HepG2 (cell line): ENCODE results near the gene NAGS. TPM values are rescaled to one million over a fixed set of nuclear protein-coding genes. Genes with fewer than 3 reads are reported as not detected.

Source experiments
- DMAP1 ChIP-seq: IDR thresholded peaks from 2 replicates; pipeline ENCODE4 v1.6.1; 2016
- FIP1L1 ChIP-seq: fragments of 200-400 bp; formaldehyde crosslinking; IDR thresholded peaks from 2 replicates; pipeline ENCODE4 v1.6.1; 2018; ENCODE audit warnings: low read depth, mild to moderate bottlenecking, low read length, moderate library complexity, borderline replicate concordance; ENCODE audit not compliant: insufficient read depth
- GFI1 ChIP-seq: sonication (generic); formaldehyde crosslinking; IDR thresholded peaks from 2 replicates; pipeline ENCODE4 v1.5.0; 2020; ENCODE audit warnings: missing genetic modification reagents, mild to moderate bottlenecking, borderline replicate concordance
- HMGA1 ChIP-seq: sonication (generic); formaldehyde crosslinking; conservative IDR thresholded peaks from 2 replicates; pipeline ENCODE4 v1.4.0; 2020; ENCODE audit warnings: missing genetic modification reagents
- IKZF1 ChIP-seq: fragments of 450-650 bp; IDR thresholded peaks from 2 replicates; pipeline ENCODE4 v1.7.1; 2016
- PHF21A ChIP-seq: sonication (generic); formaldehyde crosslinking; IDR thresholded peaks from 2 replicates; pipeline ENCODE4 v1.5.0; 2020; ENCODE audit warnings: mild to moderate bottlenecking, missing genetic modification reagents
- POLR2G ChIP-seq: fragments of 200-400 bp; formaldehyde crosslinking; IDR thresholded peaks from 2 replicates; pipeline ENCODE4 v1.6.1; 2018; ENCODE audit warnings: mild to moderate bottlenecking, low read depth, low read length, moderate library complexity
- PPARG ChIP-seq: conservative IDR thresholded peaks from 2 replicates; pipeline ENCODE4 v1.6.1; 2016; ENCODE audit warnings: missing biosample characterization, missing genetic modification reagents
- SMAD3 ChIP-seq: sonication (generic); formaldehyde crosslinking; IDR thresholded peaks from 2 replicates; pipeline ENCODE4 v1.4.0; 2020; ENCODE audit warnings: missing genetic modification reagents
- SP140L ChIP-seq: sonication (generic); formaldehyde crosslinking; IDR thresholded peaks from 2 replicates; pipeline ENCODE4 v1.4.0; 2020; ENCODE audit warnings: missing genetic modification reagents, borderline replicate concordance
- SP5 ChIP-seq: IDR thresholded peaks from 2 replicates; pipeline ENCODE4 v1.6.1; 2016; ENCODE audit warnings: low read depth, borderline replicate concordance
- ZC3H4 ChIP-seq: sonication (generic); formaldehyde crosslinking; IDR thresholded peaks from 2 replicates; pipeline ENCODE4 v1.4.0; 2020; ENCODE audit warnings: missing genetic modification reagents, borderline replicate concordance
- ZFP36L1 ChIP-seq: sonication (generic); formaldehyde crosslinking; IDR thresholded peaks from 2 replicates; pipeline ENCODE4 v1.8.0; 2022; ENCODE audit warnings: mild to moderate bottlenecking, missing genetic modification reagents, moderate library complexity
- ZNF781 ChIP-seq: sonication (generic); formaldehyde crosslinking; IDR thresholded peaks from 2 replicates; pipeline ENCODE4 v1.5.1; 2020; ENCODE audit warnings: borderline replicate concordance, mild to moderate bottlenecking, missing genetic modification reagents; ENCODE audit errors: not compliant biosample characterization
- ZNF816 ChIP-seq: sonication (generic); formaldehyde crosslinking; IDR thresholded peaks from 2 replicates; pipeline ENCODE4 v1.8.0; 2022; ENCODE audit warnings: missing genetic modification reagents, mild to moderate bottlenecking, borderline replicate concordance
- polyA plus RNA-seq, 8 experiments: library from polyadenylated mRNA; depleted of rRNA in 3 of 8; stranded (reverse) in 7 of 8; unstranded in 1 of 8; fragments of >200 nt; fragmentation: Illumina TruSeq in 4 of 8; extraction: Trizol in 4 of 8; gene quantifications; 2 replicates each; pipeline versions ENCODE4 v1.2.1 to v1.2.3, GENCODE V29; 2011 to 2016; ENCODE audit warnings: low read depth in 4 of 8, missing spikeins in 1 of 8, mixed read lengths in 1 of 8; ENCODE audit not compliant: insufficient read depth in 1 of 8
- total RNA-seq, 5 experiments: library from RNA; depleted of rRNA; stranded (reverse); fragments of >200 nt; fragmentation: Illumina TruSeq; extraction: Trizol; gene quantifications; 2 replicates each; pipeline ENCODE4 v1.2.3, GENCODE V29; 2016; ENCODE audit warnings: low read depth in 1 of 5
- TF ChIP-seq, protein P1 (sequence below): IDR thresholded peaks from 2 replicates; pipeline ENCODE4 v1.6.1; 2016; ENCODE audit warnings: mild to moderate bottlenecking
- TF ChIP-seq, protein P2 (sequence below): sonication (generic); formaldehyde crosslinking; IDR thresholded peaks from 2 replicates; pipeline ENCODE4 v1.4.0; 2020; ENCODE audit warnings: missing genetic modification reagents
- TF ChIP-seq, protein P3 (sequence below): sonication (generic); formaldehyde crosslinking; IDR thresholded peaks from 2 replicates; pipeline ENCODE4 v1.4.0; 2020; ENCODE audit warnings: missing genetic modification reagents
- TF ChIP-seq, protein P4 (sequence below): IDR thresholded peaks from 2 replicates; pipeline ENCODE4 v1.6.1; 2016; ENCODE audit warnings: missing genetic modification reagents, missing compliant biosample characterization
- TF ChIP-seq, protein P5 (sequence below): sonication (generic); formaldehyde crosslinking; IDR thresholded peaks from 2 replicates; pipeline ENCODE4 v1.4.0; 2020; ENCODE audit warnings: mild to moderate bottlenecking, missing genetic modification reagents, borderline replicate concordance

The NAGS gene
- total and polyA plus RNA-seq, 2 of the 13 experiments (the other 11 are each of a cell fraction or from before 2014, with no cell fraction given), result 4.3 to 5.1 TPM

DNA sequence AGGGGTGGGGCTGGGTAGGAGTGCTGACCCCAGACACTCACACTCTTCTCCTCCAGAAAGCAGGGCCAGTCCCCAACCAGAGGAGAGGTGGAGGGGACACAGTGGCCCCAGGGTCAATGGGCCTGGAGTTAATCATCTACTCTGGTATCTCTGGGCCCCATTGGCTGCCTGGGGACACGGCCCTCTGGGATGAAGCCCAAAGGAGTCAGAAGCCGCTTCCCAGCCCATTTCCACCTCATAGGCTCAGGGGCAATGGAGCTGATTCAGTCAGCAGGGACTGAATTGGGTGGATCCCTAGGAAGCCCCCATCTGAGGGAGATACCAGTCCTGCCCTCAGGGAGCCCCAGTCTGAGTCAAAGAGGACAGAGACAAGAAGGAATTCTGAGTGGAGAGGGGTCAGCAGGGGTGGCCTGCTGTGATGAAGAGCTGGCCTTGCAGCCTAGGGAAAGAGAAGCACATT lies 2.9 kb upstream of the NAGS start (continued):
- TF ChIP-seq ZNF816 (CRISPR knock-in tag), result peak; percentile 78
- TF ChIP-seq, protein P1, sequence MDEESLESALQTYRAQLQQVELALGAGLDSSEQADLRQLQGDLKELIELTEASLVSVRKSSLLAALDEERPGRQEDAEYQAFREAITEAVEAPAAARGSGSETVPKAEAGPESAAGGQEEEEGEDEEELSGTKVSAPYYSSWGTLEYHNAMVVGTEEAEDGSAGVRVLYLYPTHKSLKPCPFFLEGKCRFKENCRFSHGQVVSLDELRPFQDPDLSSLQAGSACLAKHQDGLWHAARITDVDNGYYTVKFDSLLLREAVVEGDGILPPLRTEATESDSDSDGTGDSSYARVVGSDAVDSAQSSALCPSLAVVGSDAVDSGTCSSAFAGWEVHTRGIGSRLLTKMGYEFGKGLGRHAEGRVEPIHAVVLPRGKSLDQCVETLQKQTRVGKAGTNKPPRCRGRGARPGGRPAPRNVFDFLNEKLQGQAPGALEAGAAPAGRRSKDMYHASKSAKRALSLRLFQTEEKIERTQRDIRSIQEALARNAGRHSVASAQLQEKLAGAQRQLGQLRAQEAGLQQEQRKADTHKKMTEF (CRISPR knock-in tag), result peak; percentile 53; the same call in 1 of the 2 replicates
- TF ChIP-seq FIP1L1, result no peak
- TF ChIP-seq, protein P2, sequence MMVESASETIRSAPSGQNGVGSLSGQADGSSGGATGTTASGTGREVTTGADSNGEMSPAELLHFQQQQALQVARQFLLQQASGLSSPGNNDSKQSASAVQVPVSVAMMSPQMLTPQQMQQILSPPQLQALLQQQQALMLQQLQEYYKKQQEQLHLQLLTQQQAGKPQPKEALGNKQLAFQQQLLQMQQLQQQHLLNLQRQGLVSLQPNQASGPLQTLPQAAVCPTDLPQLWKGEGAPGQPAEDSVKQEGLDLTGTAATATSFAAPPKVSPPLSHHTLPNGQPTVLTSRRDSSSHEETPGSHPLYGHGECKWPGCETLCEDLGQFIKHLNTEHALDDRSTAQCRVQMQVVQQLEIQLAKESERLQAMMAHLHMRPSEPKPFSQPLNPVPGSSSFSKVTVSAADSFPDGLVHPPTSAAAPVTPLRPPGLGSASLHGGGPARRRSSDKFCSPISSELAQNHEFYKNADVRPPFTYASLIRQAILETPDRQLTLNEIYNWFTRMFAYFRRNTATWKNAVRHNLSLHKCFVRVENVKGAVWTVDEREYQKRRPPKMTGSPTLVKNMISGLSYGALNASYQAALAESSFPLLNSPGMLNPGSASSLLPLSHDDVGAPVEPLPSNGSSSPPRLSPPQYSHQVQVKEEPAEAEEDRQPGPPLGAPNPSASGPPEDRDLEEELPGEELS, result no peak
- 0 out of 2 replicates have a peak, but pooled peaks have one; percentile 37 for TF ChIP-seq ZFP36L1 (CRISPR knock-in tag)
- TF ChIP-seq, protein P3, sequence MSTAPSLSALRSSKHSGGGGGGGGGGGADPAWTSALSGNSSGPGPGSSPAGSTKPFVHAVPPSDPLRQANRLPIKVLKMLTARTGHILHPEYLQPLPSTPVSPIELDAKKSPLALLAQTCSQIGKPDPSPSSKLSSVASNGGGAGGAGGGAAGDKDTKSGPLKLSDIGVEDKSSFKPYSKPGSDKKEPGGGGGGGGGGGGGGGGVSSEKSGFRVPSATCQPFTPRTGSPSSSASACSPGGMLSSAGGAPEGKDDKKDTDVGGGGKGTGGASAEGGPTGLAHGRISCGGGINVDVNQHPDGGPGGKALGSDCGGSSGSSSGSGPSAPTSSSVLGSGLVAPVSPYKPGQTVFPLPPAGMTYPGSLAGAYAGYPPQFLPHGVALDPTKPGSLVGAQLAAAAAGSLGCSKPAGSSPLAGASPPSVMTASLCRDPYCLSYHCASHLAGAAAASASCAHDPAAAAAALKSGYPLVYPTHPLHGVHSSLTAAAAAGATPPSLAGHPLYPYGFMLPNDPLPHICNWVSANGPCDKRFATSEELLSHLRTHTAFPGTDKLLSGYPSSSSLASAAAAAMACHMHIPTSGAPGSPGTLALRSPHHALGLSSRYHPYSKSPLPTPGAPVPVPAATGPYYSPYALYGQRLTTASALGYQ (CRISPR knock-in tag), result 0 out of 2 replicates have a peak, but pooled peaks have one; percentile 44
- TF ChIP-seq ZNF781, result no peak
- TF ChIP-seq SP140L (CRISPR knock-in tag), result no peak
- TF ChIP-seq, protein P4, sequence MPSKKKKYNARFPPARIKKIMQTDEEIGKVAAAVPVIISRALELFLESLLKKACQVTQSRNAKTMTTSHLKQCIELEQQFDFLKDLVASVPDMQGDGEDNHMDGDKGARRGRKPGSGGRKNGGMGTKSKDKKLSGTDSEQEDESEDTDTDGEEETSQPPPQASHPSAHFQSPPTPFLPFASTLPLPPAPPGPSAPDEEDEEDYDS, result peak; percentile 96
- TF ChIP-seq GFI1 (CRISPR knock-in tag), result no peak
- TF ChIP-seq PHF21A, result peak; percentile 87
- TF ChIP-seq IKZF1, result no peak
- peak; percentile 69; the same call in 1 of the 2 replicates for TF ChIP-seq SMAD3 (CRISPR knock-in tag)
- peak; percentile 83 for TF ChIP-seq POLR2G
- TF ChIP-seq, protein P5, sequence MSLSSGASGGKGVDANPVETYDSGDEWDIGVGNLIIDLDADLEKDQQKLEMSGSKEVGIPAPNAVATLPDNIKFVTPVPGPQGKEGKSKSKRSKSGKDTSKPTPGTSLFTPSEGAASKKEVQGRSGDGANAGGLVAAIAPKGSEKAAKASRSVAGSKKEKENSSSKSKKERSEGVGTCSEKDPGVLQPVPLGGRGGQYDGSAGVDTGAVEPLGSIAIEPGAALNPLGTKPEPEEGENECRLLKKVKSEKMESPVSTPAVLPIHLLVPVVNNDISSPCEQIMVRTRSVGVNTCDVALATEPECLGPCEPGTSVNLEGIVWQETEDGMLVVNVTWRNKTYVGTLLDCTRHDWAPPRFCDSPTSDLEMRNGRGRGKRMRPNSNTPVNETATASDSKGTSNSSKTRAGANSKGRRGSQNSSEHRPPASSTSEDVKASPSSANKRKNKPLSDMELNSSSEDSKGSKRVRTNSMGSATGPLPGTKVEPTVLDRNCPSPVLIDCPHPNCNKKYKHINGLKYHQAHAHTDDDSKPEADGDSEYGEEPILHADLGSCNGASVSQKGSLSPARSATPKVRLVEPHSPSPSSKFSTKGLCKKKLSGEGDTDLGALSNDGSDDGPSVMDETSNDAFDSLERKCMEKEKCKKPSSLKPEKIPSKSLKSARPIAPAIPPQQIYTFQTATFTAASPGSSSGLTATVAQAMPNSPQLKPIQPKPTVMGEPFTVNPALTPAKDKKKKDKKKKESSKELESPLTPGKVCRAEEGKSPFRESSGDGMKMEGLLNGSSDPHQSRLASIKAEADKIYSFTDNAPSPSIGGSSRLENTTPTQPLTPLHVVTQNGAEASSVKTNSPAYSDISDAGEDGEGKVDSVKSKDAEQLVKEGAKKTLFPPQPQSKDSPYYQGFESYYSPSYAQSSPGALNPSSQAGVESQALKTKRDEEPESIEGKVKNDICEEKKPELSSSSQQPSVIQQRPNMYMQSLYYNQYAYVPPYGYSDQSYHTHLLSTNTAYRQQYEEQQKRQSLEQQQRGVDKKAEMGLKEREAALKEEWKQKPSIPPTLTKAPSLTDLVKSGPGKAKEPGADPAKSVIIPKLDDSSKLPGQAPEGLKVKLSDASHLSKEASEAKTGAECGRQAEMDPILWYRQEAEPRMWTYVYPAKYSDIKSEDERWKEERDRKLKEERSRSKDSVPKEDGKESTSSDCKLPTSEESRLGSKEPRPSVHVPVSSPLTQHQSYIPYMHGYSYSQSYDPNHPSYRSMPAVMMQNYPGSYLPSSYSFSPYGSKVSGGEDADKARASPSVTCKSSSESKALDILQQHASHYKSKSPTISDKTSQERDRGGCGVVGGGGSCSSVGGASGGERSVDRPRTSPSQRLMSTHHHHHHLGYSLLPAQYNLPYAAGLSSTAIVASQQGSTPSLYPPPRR, result no peak
- peak; percentile 43; the same call in 1 of the 2 replicates for TF ChIP-seq ZC3H4 (CRISPR knock-in tag)
- 0 out of 2 replicates have a peak, but pooled peaks have one; percentile 7 for TF ChIP-seq DMAP1 (CRISPR knock-in tag)
- TF ChIP-seq PPARG (CRISPR knock-in tag), result 0 out of 2 replicates have a peak, but pooled peaks have one; percentile 49
- no peak for TF ChIP-seq HMGA1 (CRISPR knock-in tag)
- peak; percentile 10; the same call in 1 of the 2 replicates for TF ChIP-seq SP5 (CRISPR knock-in tag)
